Left renal cortex interstitium (tissue), 4 donors: ENCODE data around the gene CCER1. TPM values are rescaled to one million over a fixed set of nuclear protein-coding genes. Genes with fewer than 3 reads are reported as not detected.
"Not testable (repeated sequence)": the region's sequence is repeated elsewhere in the genome, so short reads cannot be mapped to it uniquely, and the experiment has no call there.

Experiments used
- DNase-seq, 4 donors: peaks; one replicate each; pipeline ENCODE4 v3.0.0-alpha.2; 2013; ENCODE audit warnings: low read depth in 4 of 4, low spot score in 2 of 4, missing footprints in 1 of 4
- polyA plus RNA-seq, 4 donors: library from polyadenylated mRNA; unstranded; fragments of 120-200 nt; gene quantifications; one replicate each; pipeline ENCODE4 v1.2.1, GENCODE V29; 2013; ENCODE audit not compliant: insufficient read length in 4 of 4

CCER1 gene
- polyA plus RNA-seq: not detected

GRCh38 chr12:90954921-90955320, at the start of gene CCER1:
Gene CCER1 (minus strand): TSS chr12:90955176. CDS start chr12:90954742, 434 bp downstream.
- DNase-seq: no peak

- no peak for DNase-seq
These were observed 48.8 kb upstream of the CCER1 start for GRCh38 chr12:91003737-91004136.

GRCh38 chr12:91001306-91001705, 46.3 kb upstream of the CCER1 start:
- DNase-seq: no peak

GRCh38 chr12:90999966-91000365, 45.0 kb upstream of the CCER1 start:
- no peak for DNase-seq

GRCh38 chr12:90999527-90999926, 44.6 kb upstream of the CCER1 start:
- DNase-seq: no peak

- DNase-seq: no peak
These were observed 40.0 kb upstream of the CCER1 start for GRCh38 chr12:90995010-90995409.

- no peak for DNase-seq
These were observed 37.0 kb upstream of the CCER1 start for GRCh38 chr12:90991952-90992465.

- no peak for DNase-seq
These were observed 35.6 kb upstream of the CCER1 start for GRCh38 chr12:90990611-90991010.

- DNase-seq: no peak
These were observed 34.7 kb upstream of the CCER1 start for GRCh38 chr12:90989686-90990111.

GRCh38 chr12:90987520-90987919, 32.5 kb upstream of the CCER1 start:
- no peak for DNase-seq

- DNase-seq: no peak
These were observed 32.1 kb upstream of the CCER1 start for GRCh38 chr12:90987101-90987500.

- DNase-seq: not testable (repeated sequence)
These were observed 30.4 kb upstream of the CCER1 start for GRCh38 chr12:90985331-90985730.

GRCh38 chr12:90984114-90984513, 29.1 kb upstream of the CCER1 start:
- DNase-seq: no peak

GRCh38 chr12:90982170-90982569, 27.2 kb upstream of the CCER1 start:
- no peak for DNase-seq

GRCh38 chr12:90979951-90980350, 25.0 kb upstream of the CCER1 start:
- DNase-seq: peak in 2 of 4 donors; percentile 35 to 39

- DNase-seq: no peak
These were observed 24.0 kb upstream of the CCER1 start for GRCh38 chr12:90979019-90979418.

GRCh38 chr12:90978117-90978770, 23.3 kb upstream of the CCER1 start:
- DNase-seq: peak in 1 of 4 donors; percentile 40

- DNase-seq: no peak
These were observed 22.2 kb upstream of the CCER1 start for GRCh38 chr12:90977224-90977623.

- no peak for DNase-seq
These were observed 19.3 kb upstream of the CCER1 start for GRCh38 chr12:90974286-90974685.

GRCh38 chr12:90972226-90972625, 17.2 kb upstream of the CCER1 start:
- no peak for DNase-seq

- no peak for DNase-seq
These were observed 15.9 kb upstream of the CCER1 start for GRCh38 chr12:90970911-90971310.

GRCh38 chr12:90970471-90970870, 15.5 kb upstream of the CCER1 start:
- no peak for DNase-seq

GRCh38 chr12:90969851-90970250, 14.9 kb upstream of the CCER1 start:
- no peak for DNase-seq
